OCI-LY1 (cell line): ENCODE results near the gene PIP4K2C.
"Not testable (repeated sequence)": the region's sequence is repeated elsewhere in the genome, so short reads cannot be mapped to it uniquely, and the experiment has no call there.

Experiments
- H2AFZ ChIP-seq: fragments of 200-600 bp; sonication (generic), shearing (Covaris generic); 2 replicates; pipeline ENCODE4 v1.6.0; 2014; ENCODE audit warnings: antibody characterized with exemption, mild to moderate bottlenecking, low read length
- H3F3A ChIP-seq: fragments of 200-600 bp; sonication (generic), shearing (Covaris generic); 2 replicates; pipeline ENCODE4 v1.6.0; 2014; ENCODE audit warnings: mild to moderate bottlenecking, antibody characterized with exemption, low read length, moderate library complexity; ENCODE audit not compliant: insufficient read depth
- H3K27ac ChIP-seq: fragments of 200-600 bp; sonication (generic); 2 replicates; pipeline ENCODE4 v1.5.1; 2014; ENCODE audit warnings: low read length, mixed run types, mild to moderate bottlenecking, low read depth; ENCODE audit not compliant: poor library complexity, severe bottlenecking
- H3K27me3 ChIP-seq: fragments of 200-600 bp; sonication (generic); 2 replicates; pipeline ENCODE4 v1.6.0; 2014; ENCODE audit warnings: antibody characterized with exemption, mild to moderate bottlenecking, low read length, moderate library complexity; ENCODE audit not compliant: insufficient read depth
- H3K36me3 ChIP-seq: fragments of 200-600 bp; sonication (generic); 2 replicates; pipeline ENCODE4 v1.6.1; 2014; ENCODE audit warnings: mild to moderate bottlenecking, antibody characterized with exemption, low read length, moderate library complexity, mixed read lengths; ENCODE audit not compliant: insufficient read depth
- H3K4me1 ChIP-seq: fragments of 200-600 bp; sonication (generic); 2 replicates; pipeline ENCODE4 v1.5.1; 2014; ENCODE audit warnings: mild to moderate bottlenecking, low read length, moderate library complexity; ENCODE audit not compliant: insufficient read depth, severe bottlenecking
- H3K4me2 ChIP-seq: fragments of 200-600 bp; sonication (generic), shearing (Covaris generic); 2 replicates; pipeline ENCODE4 v1.6.1; 2014; ENCODE audit warnings: low read length
- H3K4me3 ChIP-seq: fragments of 200-600 bp; sonication (generic); 2 replicates; pipeline ENCODE4 v1.5.1; 2014; ENCODE audit warnings: low read length, low read depth, mild to moderate bottlenecking, mixed read lengths; ENCODE audit not compliant: poor library complexity, severe bottlenecking
- H3K79me2 ChIP-seq: fragments of 200-600 bp; shearing (Covaris generic); 2 replicates; pipeline ENCODE4 v1.6.1; 2016; ENCODE audit warnings: mixed run types, low read length, mixed read lengths; ENCODE audit not compliant: insufficient read depth
- H3K9ac ChIP-seq: fragments of 200-600 bp; sonication (generic), shearing (Covaris generic); 2 replicates; pipeline ENCODE4 v1.6.1; 2014; ENCODE audit warnings: mild to moderate bottlenecking, low read length, mixed read lengths
- H3K9me2 ChIP-seq: fragments of 200-600 bp; sonication (generic), shearing (Covaris generic); 2 replicates; pipeline ENCODE4 v1.6.1; 2014; ENCODE audit warnings: low read depth, mild to moderate bottlenecking, low read length, mixed read lengths
- H3K9me3 ChIP-seq: fragments of 200-600 bp; shearing (Covaris generic); 2 replicates; pipeline ENCODE4 v1.6.1; 2014; ENCODE audit warnings: low read length, mixed read lengths
- H4K20me1 ChIP-seq: fragments of 200-600 bp; sonication (generic), shearing (Covaris generic); 2 replicates; pipeline ENCODE4 v1.6.0; 2016; ENCODE audit warnings: mild to moderate bottlenecking, low read length; ENCODE audit not compliant: insufficient read depth
- EZH2 ChIP-seq: fragments of 200-600 bp; sonication (generic), shearing (Covaris generic); IDR thresholded peaks from 2 replicates; pipeline ENCODE4 v1.8.0; 2017; ENCODE audit warnings: borderline replicate concordance, mixed run types, mild to moderate bottlenecking, antibody characterized with exemption, low read length, moderate library complexity, mixed read lengths
- TF ChIP-seq, protein P1 (sequence below): fragments of 200-600 bp; sonication (generic), shearing (Covaris generic); IDR thresholded peaks from 2 replicates; pipeline ENCODE4 v1.5.1; 2017; ENCODE audit warnings: mild to moderate bottlenecking, antibody characterized with exemption, low read length, moderate library complexity, mixed read lengths

The PIP4K2C gene

DNA sequence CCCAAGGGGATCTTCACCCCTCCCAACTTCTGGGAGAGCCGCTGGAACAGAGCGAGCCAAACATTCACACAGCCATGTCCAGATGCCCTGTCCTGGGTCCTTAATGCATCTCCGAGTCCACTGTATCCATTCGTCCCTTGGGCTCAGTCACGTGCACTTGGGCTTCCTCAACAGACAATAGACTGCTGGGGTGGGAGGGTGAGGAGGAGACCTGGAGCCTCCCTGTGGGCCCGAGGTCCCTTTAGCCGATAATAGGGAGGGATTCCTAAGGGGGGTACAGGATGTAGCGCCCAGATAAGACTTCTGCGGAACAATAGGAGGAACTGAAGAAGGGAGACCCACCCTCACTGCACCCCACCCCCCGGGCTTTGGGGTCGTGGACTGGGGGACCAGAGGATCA is 26.9 kb downstream of the PIP4K2C start:
- Histone ChIP-seq H3K4me3 (no peak overlapping the region), H3F3A (no peaks in the 10 kb centered on the region), H3K27me3 (peaks cover 7% of the 10 kb centered on the region), H3K36me3 (no peaks in the 10 kb centered on the region), H3K79me2 (no peaks in the 10 kb centered on the region), H3K9me3 (no peaks in the 10 kb centered on the region), H3K9me2 (no peaks in the 10 kb centered on the region), H3K4me2 (no peak overlapping the region), H2AFZ (no peak overlapping the region), H4K20me1 (no peaks in the 10 kb centered on the region), H3K27ac (no peak overlapping the region), H3K9ac (no peak overlapping the region), H3K4me1 (peaks cover 16% of the 10 kb centered on the region)
- TF ChIP-seq, protein P1, sequence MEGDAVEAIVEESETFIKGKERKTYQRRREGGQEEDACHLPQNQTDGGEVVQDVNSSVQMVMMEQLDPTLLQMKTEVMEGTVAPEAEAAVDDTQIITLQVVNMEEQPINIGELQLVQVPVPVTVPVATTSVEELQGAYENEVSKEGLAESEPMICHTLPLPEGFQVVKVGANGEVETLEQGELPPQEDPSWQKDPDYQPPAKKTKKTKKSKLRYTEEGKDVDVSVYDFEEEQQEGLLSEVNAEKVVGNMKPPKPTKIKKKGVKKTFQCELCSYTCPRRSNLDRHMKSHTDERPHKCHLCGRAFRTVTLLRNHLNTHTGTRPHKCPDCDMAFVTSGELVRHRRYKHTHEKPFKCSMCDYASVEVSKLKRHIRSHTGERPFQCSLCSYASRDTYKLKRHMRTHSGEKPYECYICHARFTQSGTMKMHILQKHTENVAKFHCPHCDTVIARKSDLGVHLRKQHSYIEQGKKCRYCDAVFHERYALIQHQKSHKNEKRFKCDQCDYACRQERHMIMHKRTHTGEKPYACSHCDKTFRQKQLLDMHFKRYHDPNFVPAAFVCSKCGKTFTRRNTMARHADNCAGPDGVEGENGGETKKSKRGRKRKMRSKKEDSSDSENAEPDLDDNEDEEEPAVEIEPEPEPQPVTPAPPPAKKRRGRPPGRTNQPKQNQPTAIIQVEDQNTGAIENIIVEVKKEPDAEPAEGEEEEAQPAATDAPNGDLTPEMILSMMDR, result no peak
- no peak for TF ChIP-seq EZH2

DNA sequence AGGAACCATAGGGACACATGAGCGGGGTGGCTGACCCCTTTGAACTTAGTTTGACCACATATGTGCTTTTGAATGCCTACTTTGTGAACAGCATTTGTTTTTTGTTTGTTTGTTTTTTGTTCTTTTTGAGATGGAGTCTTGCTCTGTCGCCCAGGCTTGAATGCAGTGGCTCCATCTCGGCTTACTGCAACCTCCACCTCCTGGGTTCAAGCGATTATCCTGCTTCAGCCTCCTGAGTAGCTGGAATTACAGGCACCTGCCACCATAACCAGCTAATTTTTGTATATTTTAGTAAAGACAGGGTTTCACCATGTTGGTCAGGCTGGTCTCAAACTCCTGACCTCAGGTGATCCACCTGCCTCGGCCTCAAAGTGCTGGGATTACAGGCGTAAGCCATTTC is 27.4 kb downstream of the PIP4K2C start:
- H2AFZ ChIP-seq, H3F3A ChIP-seq, H3K79me2 ChIP-seq, H3K9ac ChIP-seq, H3K36me3 ChIP-seq, H3K9me3 ChIP-seq, H3K4me2 ChIP-seq, H3K27me3 ChIP-seq, H3K27ac ChIP-seq, H3K9me2 ChIP-seq, H4K20me1 ChIP-seq, H3K4me3 ChIP-seq: not testable (repeated sequence)
- H3K4me1 ChIP-seq, result peaks cover 16% of the 10 kb centered on the region

DNA sequence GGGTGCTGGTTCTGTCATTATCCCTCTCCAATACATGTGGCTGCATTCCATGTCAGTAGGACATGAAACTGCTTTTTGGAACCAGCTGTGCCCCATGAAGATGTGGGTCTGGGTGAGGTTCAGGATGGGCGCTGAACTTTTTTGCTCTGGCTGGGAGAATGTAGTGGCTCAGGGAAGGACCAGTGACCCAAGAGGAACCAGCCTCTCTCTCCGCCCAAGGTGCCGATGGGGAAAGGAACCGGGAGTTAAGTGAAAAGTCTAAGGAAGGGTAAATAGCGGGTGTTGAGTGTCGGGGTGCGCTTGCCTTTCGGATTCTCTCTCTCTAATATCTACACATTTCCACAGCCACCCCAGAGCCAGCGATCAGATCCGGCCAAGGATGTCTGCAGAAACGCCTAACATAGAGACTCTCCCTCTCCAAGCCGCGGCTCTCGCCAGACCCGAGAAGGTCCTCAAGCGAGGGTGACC is 28.0 kb downstream of the PIP4K2C start:
- TF ChIP-seq EZH2, result no peak
- TF ChIP-seq, protein P1, result no peak
- H2AFZ ChIP-seq, result no peak overlapping the region
- H3F3A ChIP-seq, result no peaks in the 10 kb centered on the region
- H3K9me3 ChIP-seq, result no peaks in the 10 kb centered on the region
- H3K9me2 ChIP-seq, result no peaks in the 10 kb centered on the region
- H3K9ac ChIP-seq, result no peak overlapping the region
- H3K36me3 ChIP-seq, result no peaks in the 10 kb centered on the region
- no peak overlapping the region for H3K4me2 ChIP-seq
- no peaks in the 10 kb centered on the region for H4K20me1 ChIP-seq
- no peak overlapping the region for H3K4me3 ChIP-seq
- H3K79me2 ChIP-seq, result no peaks in the 10 kb centered on the region
- H3K4me1 ChIP-seq, result peaks cover 11% of the 10 kb centered on the region
- peaks cover 9% of the 10 kb centered on the region for H3K27me3 ChIP-seq
- H3K27ac ChIP-seq, result no peak overlapping the region

DNA sequence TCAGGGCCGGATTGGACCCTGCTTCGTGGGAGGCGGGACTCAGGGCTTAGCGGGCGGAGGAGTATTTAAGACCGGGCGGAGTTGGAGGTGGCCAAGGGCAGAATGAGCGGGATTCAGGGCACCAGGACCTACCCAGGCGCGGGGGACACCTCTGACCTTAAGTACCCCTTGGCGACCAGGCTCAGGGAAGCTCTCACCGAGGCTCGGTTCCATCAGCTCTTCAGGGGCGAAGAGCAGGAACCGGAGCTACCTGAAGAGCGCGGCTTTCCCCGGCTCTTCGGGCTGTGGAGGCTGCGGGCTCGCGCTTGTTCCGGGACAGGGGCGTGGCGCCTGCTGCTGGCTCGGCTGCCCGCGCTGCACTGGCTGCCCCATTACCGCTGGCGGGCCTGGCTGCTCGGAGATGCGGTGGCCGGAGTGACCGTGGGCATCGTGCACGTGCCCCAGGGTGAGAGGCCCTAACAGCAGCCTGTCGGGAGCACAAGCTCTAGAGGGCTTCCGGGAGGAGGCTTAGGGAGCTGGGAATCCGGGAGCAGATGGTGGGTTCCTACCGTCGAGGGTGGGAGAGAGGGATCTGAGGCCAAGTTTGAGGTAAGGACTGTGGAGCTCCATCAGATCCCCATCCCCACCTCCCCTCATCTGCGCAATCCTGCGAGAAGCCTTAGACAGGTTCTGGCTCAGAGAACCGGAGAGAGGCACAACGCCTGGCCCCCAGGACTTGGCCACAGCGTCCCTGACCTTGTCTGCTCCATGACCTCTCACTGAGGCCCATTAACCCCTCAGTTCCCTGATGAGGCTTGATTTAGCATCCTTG is 28.6 kb downstream of the PIP4K2C start:
- H3K36me3 ChIP-seq, result no peaks in the 10 kb centered on the region
- H3K27me3 ChIP-seq, result peaks cover 6% of the 10 kb centered on the region
- no peak overlapping the region for H2AFZ ChIP-seq
- no peak overlapping the region for H3K4me2 ChIP-seq
- no peaks in the 10 kb centered on the region for H3K79me2 ChIP-seq
- H3K4me1 ChIP-seq, result peaks cover 9% of the 10 kb centered on the region
- H3K27ac ChIP-seq, result no peak overlapping the region
- H3K9me3 ChIP-seq, result no peaks in the 10 kb centered on the region
- no peaks in the 10 kb centered on the region for H4K20me1 ChIP-seq
- H3K9ac ChIP-seq, result no peak overlapping the region
- TF ChIP-seq EZH2, result no peak
- TF ChIP-seq, protein P1, result no peak
- no peaks in the 10 kb centered on the region for H3K9me2 ChIP-seq
- H3F3A ChIP-seq, result no peaks in the 10 kb centered on the region
- no peak overlapping the region for H3K4me3 ChIP-seq
